HG03159 (cell line): ENCODE measurements around the gene JAKMIP3.
"Not testable (repeated sequence)": the region's sequence is repeated elsewhere in the genome, so short reads cannot be mapped to it uniquely, and the experiment has no call there.

Experiments
- ATAC-seq: cut with Tn5 transposase; IDR thresholded peaks from one replicate; pipeline ENCODE4 v1.9.1; 2021; ENCODE audit warnings: mild to moderate bottlenecking, moderate library complexity; ENCODE audit not compliant: unreplicated experiment

Gene JAKMIP3

GRCh38 chr10:132064082-132064755 is 1.5 kb upstream of the JAKMIP3 start:
- ATAC-seq = no peak

GRCh38 chr10:132064771-132065437 is 842 bp upstream of the JAKMIP3 start:
- no peak for ATAC-seq

DNA sequence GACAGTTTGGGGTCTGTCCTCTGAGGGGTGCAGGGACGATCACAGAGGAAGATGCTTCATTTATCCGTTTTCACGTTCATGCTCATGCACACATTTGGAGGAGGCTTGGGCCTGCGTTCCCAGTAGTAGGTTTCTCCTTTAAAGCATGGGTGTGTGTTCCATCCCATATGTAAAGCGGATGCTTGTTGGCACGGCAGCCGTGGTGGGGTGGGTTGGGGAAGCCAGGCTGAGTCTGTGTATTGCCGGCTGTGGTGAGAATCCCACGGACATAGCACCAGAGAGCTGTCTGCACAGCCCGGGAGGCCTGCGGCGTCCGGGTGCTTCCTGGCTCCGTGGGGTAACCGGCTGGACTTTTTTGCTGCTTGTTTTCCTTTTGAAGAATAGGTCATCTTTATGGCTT is 440 bp downstream of the JAKMIP3 start:
- no peak for ATAC-seq

DNA sequence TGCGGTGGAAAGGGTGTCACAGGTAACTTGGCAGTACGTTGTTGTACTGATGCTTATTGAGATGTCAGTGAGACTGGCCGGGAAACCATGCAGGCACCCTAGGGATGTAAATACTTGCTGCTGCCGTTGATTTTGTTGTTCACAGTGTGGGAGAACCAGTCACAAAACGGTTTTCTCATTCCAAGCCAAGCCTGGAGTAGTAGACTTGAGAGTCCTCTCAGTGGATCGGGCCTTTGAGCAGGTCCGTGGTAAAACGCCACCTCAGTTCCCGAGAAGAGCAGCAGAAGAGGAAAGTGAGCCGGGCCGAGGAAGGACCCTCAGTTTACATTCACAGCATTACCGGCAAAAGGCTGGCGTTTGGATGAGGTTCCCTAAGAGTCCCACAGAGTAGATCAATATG is 1.1 kb downstream of the JAKMIP3 start:
- ATAC-seq = no peak

DNA sequence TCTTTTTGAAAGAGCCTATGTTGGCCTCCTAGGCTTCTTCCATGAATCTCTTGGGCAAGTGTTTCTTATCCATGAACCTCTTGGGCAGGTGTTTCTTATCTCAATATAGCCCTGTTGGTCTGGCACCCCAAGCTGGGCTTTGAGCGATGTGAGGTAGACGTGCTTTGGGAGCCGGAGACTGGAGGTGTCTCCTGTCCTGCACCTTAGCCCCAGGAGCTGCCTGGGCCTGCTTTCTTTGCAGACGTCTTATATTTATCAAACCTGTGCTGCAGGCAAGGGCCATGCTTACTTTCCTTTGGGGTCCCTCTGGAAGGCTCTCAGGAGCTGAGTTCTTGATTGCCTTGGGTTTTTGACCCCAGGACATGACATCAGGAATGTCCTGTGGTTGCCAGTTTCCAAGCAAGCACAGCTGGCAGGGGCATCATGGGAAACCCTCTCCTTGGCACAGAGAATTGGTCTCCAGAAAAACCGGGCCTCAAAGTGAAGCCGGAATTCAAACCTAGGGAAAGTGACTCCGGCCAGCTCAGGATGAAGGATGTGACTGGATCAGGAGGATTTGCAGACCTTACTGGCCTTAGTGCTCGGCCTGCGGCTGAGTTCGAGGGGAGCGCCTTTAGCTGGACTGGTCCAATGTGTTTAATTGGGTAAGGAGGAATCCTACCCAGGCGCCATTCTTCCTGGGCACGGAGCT is 2.8 kb downstream of the JAKMIP3 start:
- ATAC-seq = no peak

DNA sequence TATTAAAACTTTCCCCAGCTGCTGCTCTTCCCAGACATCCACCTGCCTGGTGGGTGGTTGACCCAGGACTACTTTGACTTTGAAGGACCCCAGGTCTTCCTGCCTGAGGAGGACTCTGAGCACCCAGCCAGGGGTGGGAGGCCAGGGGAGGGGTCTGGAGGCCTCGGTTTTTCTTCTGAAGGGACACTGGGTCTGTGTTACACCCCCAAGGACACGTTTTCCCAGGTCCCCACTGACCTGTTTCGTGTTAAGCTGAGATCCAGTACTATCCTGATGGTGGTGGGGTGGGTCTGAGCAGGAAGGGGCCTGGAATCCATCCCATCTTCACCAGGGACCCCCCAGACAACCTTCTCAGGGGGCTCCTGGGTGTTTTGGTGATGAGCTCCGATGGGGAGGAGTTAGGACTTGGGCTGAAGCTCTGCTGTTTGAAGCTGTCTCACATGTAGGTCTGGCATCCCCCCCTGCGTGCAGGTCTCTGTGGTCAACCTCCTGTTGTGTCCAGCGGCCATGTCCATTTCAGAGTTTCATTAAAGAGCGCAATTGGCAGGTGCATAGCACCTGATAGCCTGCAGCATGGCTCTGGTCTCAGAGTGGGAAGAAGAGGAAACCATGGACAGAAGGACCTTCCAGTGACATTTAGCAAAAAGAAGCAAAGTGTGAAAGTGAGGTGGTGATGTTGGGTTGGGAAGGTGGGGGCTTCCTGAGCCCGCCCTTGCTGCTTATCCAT is 3.5 kb downstream of the JAKMIP3 start:
- no peak for ATAC-seq

GRCh38 chr10:132069849-132070182 is 4.1 kb downstream of the JAKMIP3 start:
- ATAC-seq = no peak

- ATAC-seq = no peak
These were observed 5.0 kb downstream of the JAKMIP3 start for GRCh38 chr10:132070724-132071123.

GRCh38 chr10:132071667-132072066 is 5.9 kb downstream of the JAKMIP3 start:
- no peak for ATAC-seq

- no peak for ATAC-seq
These were observed 10.3 kb downstream of the JAKMIP3 start for GRCh38 chr10:132075909-132076577.

- no peak for ATAC-seq
These were observed 10.9 kb downstream of the JAKMIP3 start for GRCh38 chr10:132076578-132077081.

DNA sequence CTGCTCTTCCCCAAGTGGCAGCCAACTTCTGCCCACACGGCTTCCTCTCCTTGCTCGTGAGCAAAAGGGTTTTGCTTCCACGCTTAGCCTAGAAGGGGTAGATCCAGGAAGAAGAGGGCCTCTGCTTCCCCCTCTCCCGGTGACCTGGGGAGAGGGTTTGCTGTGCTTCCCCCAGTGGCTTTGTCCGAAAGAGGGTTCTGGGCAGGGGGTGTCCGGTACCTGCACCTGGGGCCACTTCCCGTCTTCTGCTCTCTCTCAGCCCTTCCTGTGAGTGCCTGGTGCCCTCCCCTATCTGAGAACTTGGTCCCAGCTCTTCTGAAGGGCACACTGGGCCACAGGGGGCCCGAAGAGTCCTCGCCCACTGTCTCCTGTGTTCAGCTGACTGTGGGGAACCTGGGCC is 11.3 kb downstream of the JAKMIP3 start:
- ATAC-seq = no peak

- no peak for ATAC-seq
These were observed 13.1 kb downstream of the JAKMIP3 start for GRCh38 chr10:132078746-132079345.

DNA sequence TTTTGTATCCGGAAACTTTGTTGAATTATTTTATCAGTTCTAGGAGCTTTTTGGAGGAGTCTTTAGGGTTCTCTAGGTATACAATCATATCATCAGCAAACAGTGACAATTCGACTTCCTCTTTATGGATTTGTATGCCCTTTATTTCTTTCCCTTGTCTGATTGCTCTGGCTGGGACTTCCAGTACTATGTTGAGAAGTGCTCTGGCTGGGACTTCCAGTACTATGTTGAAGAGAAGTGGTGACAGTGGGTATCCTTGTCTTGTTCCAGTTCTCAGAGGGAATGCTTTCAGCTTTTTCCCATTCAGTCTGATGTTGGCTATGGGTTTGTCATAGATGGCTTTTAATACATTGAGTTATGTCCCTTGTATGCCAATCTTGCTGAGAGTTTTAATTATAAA is 18.6 kb downstream of the JAKMIP3 start:
- ATAC-seq = not testable (repeated sequence)

GRCh38 chr10:132093236-132093635 is 27.5 kb downstream of the JAKMIP3 start:
- ATAC-seq = not testable (repeated sequence)

- ATAC-seq = no peak
These were observed 29.0 kb downstream of the JAKMIP3 start for GRCh38 chr10:132094581-132095234.

DNA sequence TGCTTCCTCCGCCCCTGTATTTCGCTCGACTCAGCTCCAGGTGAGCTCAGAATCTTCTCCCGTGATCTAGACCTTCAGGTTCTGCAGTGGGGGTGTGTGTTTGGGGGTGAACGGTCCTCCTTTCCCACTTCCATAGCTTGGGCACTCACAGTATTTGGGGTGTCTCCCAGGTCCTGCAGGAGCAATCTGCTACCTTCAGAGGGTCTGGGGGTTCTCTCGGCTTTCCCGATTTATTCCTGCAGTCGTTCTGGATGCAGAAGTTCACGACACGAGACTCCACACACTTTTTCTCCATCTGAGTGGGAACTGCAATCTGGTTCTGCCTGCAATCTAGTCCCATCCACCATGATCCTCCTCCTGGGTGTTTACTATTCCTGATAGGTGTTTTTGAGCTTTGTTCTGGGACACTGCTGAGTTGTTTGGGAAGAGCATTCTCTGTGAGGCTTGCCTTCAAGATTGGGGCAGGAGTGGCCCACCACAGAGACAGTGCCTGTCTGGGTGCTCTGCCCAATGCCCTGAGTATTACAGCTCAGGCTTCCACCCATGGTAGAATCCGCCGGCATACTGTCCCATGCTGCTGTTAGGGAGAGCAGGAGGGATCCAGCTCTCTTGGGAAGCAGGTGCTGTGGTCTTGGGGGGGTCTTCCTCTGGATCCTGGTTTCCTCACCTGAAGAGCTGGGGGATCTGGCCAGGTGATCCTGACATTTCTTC is 29.8 kb downstream of the JAKMIP3 start:
- no peak for ATAC-seq

- no peak for ATAC-seq
These were observed 30.5 kb downstream of the JAKMIP3 start for GRCh38 chr10:132096223-132096622.

DNA sequence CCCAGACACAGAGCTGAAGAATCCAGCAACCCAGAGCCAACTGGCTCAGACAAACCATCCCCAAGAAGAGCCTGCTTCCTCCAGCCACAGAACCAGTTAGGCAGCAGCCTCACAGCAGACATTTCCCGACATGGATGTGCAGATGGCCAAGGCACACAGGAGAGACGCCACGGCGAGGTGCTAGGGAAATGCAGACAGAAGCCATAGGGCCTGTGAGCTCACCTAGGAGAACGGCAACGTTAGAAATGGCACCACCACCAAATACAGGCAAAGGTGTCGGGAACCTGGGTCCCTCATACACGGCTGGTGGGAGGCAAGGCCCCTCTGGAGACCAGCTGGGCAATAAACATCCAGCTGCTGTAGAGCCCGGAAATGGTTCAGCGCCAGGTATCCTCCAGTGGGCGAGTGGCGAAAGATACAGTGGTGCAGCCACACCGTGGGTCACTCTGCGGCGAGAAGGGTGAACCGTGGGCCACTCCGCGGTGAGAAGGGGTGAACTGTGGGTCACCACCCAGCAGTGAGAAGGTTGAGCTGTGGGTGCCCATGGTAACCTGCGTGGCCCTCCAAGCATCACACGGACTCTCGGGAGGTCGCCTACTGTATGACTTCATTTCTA is 31.2 kb downstream of the JAKMIP3 start:
- no peak for ATAC-seq
